DOHH2 (cell line): Measurements from ENCODE around the gene SH2D3A.

Source experiments
- CTCF ChIP-seq: fragments of 200-600 bp; sonication (generic); IDR thresholded peaks from one replicate; pipeline ENCODE4 v1.5.1; 2014; ENCODE audit warnings: antibody characterized with exemption, mild to moderate bottlenecking, low read depth, low read length; ENCODE audit not compliant: poor library complexity, severe bottlenecking
- EZH2phosphoT487 ChIP-seq: fragments of 200-600 bp; sonication (generic); IDR thresholded peaks from 2 replicates; pipeline ENCODE4 v1.6.1; 2017; ENCODE audit warnings: borderline replicate concordance, mild to moderate bottlenecking, antibody characterized with exemption, low read length, moderate library complexity, mixed read lengths

GRCh38 chr19:6705931-6706632, 61.2 kb downstream of the SH2D3A start:
- TF ChIP-seq CTCF (no peak), EZH2phosphoT487 (no peak)
